Hypothalamus (tissue), 51 donors: Measurements from ENCODE around the gene ZMIZ1.
A peak's percentile ranks its signal among the peaks of the same experiment; 100 is the strongest.

Source experiments
- DNase-seq, 51 donors: peaks; one replicate each; lab custom pipeline; 2025; lab: John Stamatoyannopoulos, UW

The ZMIZ1 gene

GRCh38 chr10:79308969-79309665, 240.4 kb downstream of the ZMIZ1 start:
- no peak for DNase-seq

DNA sequence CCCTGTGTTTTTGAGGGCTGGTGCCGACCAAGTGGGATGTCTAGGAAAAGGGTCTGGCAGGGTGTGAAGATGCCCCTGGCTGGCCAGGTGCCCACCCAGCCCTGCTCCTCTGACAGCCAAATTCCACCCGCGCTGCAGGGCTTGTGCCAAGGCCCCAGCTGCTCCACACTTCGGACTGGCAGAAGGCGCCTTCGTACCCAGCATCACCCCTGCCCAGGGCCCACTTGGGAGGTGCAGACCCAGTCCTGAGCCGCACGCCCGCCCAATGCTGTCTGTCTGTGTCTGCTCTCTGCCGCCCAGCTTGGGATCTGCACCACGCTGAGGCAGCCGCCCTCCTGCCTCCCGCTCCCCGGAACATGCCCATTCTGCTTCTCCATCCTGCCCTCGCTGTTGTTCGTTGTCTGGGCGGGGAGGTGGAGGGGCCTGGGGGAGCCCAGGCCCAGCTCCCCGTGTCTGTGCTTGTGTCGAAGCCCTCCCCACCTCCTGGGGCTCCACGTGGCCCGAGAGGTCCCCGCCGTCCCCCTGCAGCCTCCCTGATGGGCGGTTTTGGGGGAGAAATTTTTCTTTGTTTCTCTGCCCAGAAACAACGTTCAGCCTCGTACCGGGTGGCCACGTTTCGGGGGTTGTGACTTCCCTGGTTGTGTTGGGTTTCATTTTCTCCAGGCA, 241.6 kb downstream of the ZMIZ1 start:
- peak in 7 of 51 donors; percentile 28 to 58 (median 42) for DNase-seq

DNA sequence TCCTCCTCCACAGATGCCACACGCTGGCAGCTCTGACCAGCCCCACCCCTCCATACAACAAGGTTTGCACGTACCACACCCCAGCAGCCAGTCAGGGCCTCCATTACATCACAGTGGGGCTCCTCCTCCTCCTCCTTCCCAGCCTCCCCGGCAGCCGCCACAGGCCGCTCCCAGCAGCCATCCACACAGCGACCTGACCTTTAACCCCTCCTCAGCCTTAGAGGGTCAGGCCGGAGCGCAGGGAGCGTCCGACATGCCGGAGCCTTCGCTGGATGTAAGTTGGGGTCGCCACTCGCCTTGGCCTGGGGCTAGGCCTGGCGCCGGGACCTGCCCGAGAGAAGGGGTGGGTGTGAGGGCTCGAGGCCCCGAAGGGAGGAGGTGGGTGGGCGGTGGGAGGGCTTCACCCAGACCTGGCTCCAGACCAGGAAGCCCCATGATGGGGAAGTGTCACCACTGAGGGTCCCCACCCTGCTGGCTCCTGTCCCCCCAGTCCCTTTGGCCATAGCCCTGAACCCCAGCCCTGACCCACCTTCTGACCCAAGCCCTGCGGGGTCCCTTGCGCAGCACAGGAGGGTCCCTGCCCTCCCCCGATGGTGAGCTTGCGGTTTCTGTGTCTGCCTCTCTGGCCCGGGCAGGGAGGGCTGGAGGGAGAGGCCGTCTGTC, 242.3 kb downstream of the ZMIZ1 start:
- peak in 6 of 51 donors; percentile 23 to 61 (median 36) for DNase-seq

GRCh38 chr10:79311581-79312407, 243.0 kb downstream of the ZMIZ1 start:
- DNase-seq: peak in 13 of 51 donors; percentile 27 to 67 (median 41)

GRCh38 chr10:79312601-79313187, 243.9 kb downstream of the ZMIZ1 start:
- no peak for DNase-seq

DNA sequence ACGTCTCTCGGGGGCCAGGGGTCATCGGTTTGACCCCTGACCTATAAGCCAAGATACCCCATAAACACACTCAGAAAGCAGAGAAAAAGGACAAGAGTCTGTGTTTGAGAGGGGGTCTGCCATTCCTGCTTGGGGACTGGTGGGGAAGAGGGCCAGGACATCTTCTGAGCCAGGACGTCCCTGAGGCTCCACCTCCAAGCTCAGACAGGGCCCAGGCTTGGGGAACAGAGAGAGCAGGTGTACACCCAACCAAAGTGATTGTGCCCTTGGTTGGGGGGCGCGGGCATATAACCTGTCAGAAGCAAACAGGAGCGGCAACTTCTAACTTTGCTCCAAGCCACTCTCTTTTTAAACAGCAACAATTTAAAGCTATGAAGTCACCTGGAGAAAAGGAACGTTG, 244.6 kb downstream of the ZMIZ1 start:
- DNase-seq: no peak

DNA sequence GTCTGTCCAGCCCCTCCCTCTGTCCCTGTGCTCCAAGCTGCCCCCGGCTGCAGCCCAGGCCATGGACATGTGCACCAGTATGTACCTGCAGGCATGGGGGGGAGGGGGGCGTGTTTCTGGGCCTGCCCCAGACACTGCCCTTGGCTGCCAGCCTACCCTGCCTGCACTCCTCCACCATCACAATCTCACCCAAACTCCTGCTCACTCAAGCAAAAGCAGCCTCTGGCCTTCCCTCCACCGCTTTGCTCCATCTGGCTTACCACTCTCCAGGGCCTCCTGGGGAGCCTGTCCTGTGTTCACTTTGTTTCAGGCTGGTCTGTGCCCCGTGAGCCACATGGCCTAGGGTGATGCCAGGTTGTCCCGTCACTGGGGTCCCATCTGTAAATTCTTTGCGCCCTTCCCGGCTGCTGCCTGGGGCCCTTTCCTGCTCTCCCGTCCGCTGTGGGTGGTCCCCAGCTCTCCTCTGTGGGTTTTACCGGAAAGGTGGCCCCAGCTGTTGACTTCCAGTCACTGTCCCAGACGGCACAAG, 245.2 kb downstream of the ZMIZ1 start:
- no peak for DNase-seq

GRCh38 chr10:79314761-79315601, 246.2 kb downstream of the ZMIZ1 start:
- no peak for DNase-seq

DNA sequence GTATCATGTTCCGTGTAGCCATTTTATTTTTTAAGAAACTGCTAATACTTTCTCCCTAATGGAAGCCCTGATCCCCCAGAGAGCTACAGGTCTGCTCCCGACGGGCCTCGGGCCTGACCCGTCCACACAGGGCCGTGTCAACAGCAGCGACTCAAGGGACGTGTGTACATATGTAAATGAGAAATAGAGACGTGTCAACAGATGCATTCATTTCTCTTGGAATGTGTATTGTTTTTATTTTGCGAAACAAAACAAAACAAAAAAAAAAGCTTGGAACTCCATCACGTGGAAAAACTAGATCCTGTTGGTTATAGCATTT, 246.8 kb downstream of the ZMIZ1 start:
- no peak for DNase-seq

DNA sequence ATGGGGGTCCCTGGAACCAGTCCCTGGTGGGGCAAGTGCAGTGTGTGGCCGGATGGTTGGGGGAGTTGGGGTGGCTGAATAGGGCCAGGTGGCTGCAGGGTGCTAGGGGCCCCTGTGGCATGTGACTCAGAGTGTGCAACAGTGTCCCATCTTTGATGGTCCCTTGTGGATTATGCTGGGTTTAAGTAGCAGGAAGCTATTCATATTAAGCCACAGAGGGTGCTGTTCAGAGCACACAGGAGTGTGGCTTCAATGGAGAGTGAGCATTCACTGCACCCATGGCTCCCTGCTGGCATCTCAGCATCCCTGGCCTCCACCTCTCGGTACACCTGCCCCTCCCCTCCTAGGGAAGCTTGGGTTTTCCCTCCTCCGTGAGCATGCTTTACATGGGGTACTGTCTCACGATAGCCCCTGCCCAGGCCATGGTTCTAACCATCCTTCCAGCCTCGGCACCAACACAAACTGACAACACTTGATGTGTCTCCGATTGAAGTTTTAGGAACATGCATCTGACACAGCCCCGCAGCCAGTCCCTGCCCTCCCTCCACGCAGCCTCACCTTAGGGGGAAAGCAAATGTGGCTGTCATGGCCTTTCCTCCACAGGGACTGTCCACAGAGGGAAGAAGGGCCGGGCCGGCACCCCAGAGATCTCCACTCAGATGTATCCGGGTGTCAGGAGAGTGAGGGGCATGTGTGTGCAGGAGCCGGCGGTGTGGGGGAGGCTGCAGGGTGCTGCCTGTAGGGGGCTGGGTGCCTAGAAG, 248.1 kb downstream of the ZMIZ1 start:
- DNase-seq: no peak

GRCh38 chr10:79318369-79318768, 249.6 kb downstream of the ZMIZ1 start:
- DNase-seq: no peak

- no peak for DNase-seq
These were observed 250.5 kb downstream of the ZMIZ1 start for GRCh38 chr10:79319115-79319771.

- DNase-seq: no peak
These were observed 251.6 kb downstream of the ZMIZ1 start for GRCh38 chr10:79320316-79320715.

DNA sequence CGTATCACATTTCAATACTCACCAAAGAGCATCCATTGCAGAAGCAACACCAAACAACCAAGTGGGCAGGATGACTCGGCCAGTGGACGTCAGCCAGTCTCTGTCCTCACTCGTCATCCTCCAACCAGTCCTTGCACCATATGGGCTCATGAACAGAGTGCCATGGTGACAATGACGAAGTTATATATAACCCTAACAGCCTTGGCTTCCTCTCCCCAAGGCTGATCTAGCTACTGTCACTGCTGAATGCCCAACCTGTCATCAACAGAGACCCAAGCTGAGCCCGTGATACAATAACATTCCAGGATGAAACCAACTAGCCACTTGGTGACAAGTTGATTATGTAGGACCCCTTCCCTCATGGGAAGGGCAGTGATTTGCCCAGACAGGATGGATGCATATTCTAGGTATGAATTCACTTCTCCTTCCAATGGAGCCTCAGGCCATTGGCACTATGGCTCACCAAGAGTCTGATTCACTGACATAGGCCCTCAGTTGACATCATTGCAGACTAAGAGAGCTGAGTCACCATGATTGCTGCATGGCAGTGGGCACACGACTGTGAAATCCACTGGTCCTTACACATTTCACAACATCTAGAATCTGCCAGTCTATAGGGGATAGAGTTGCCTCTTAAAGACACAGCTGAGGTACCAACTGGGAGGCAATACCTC, 252.2 kb downstream of the ZMIZ1 start:
- peak in 1 of 51 donors; percentile 71 for DNase-seq

DNA sequence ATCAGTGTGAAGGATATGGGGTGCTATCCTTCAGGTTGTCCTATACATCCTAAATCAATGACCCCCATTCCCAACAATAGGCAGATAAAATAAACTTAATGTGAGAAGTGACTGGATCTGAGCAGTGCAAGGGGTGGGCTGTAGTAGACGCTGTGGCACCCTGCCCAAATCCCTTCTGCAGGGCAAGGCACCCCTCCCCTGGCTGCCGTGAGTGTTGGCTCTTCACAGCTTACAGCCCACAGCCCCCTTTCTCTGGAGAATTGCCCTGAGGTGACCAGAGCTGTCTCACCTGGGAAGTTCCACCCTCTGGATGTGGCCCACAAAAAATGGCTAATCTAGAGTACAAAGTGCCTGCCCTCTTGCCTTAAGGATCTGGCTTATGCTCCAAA, 252.7 kb downstream of the ZMIZ1 start:
- no peak for DNase-seq

DNA sequence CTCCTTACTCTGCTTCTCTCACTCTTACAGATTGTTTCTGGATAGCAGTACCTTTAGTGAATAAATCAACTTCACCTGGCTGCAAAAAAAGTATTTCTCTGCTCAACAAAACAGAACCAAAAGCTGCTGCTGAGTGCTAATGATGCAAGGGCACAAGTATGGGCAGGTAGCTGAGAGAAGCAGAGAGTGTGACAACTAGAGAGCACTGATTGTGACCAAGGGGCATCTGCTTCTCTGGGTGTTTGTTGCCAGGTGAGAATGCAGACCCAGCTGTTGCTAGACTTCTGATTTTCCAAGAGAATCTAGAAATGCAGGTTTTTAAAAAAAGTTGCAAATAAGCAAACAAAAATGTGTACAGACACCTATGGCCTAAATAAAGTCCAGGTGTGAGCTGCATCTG, 253.2 kb downstream of the ZMIZ1 start:
- no peak for DNase-seq
